Hematopoietic multipotent progenitor cell treated with erythropoietin and hydrocortisone succinate and interleukin-3 and kit ligand, for 15 days (in vitro differentiated cells): ENCODE measurements around the gene HHATL.

Experiments used
- DNase-seq: peaks from one replicate; pipeline ENCODE4 v3.0.0-alpha.2; 2015; ENCODE audit warnings: low spot score

Gene HHATL

DNA sequence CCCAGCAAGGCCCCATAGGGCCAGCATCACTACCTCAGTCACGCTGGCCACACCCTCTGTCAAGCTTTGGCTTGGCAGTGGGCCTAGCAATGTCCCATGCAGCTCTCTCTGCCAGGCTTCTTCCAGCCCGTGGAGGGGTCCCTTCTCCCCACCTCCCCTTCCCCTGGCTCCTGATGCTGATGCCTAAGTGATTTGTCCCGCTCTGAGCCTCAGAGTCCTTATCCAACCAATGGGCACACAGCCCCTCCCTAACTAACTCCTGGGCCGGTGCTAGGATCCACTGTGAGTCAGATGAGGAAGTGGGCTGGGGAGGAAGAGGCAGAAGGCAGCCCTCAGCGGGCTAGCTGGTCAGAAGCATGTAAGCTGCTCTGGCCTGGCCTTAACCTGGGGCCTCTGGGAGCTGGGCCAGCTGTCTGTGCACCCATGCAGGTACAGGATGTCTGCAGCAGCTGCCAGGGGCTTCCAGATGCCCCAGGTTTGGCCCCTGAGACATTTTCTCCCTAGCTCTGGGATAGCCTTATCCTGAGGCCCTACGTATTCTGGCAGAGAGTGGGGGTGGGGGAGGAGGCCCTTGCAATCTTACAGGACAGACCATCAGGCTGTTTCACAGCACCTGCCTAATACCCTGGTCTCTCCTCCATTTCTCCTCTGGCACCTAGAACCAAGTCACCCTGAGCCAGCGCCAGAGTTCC, 49.8 kb downstream of the HHATL start:
- DNase-seq = no peak

DNA sequence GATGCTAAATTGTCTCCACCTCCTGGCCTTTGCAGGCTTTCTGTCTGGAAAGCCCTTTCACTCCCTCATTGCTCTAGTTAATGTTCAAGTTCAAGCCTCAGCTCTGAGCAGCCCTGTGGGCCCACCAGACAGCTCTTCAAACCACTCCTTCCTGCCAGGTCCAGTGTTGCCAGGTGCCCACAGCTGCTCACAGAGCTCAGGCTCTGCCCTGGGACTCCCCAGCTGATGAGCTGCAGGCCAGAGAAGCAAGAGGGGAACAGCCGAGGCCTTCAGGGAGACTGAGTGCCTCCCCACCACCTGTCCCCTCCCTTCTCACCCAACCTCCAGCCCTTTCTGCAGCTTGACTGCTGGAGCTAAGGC, 50.4 kb downstream of the HHATL start:
- DNase-seq = no peak

DNA sequence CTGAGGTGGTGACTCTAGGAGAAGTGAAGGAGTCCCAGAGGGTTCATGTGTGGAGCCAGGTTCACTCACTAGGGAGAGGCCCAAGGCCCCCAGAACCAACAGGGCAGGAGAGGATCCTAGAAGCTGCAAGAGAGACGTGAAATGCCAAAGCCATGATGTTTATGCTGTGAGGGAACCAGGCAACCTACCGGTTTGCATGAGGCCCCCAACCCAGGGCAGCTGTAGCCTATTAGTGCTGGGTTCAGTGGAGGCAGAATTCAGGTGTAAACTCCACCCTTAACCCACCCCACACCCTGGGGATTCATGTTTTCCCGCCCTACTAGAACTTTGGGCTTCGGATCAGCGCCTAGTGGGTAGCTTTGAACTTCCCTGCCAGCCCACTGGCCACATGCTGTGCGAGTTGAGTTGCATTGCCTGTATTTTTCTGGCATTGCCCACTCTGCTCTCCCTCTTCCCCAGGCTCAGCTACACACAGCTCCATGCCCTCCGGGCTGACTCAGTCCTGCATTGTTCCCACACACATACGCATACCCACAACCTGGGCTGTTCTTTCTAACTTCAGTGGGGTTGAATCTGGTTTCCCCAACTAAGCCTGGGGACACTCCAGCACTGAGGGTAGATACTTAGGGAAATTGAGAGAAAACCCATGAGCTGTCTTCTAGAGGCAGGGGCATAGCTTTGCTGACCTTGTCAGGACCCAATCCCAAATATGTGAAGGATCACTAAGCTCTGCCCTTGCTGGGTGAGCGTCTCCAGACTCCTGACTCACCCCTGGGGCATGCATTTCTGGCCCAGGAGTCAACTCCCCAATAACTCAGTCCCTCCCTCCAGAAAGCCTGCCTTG, 51.1 kb downstream of the HHATL start:
- DNase-seq = no peak

DNA sequence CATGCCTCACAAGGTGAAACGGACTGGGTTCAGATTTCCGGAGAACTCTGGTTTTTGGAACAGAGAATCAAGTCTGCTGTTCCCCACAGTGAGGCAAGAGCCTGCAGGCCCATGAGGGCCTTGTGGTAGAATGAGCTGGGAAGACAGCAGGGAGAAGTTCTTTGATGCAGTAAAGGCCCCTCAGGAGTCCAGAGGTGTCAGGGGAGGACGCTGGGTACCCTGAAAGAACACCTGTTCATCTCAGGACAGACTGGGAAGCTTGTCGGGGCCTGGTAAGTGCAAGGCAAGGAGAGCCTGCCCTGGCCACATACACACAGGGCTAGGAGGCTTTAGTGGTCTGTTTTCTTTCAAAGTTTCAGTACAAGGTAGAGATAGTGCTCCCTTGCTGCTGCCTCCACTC, 52.8 kb downstream of the HHATL start:
- no peak for DNase-seq

DNA sequence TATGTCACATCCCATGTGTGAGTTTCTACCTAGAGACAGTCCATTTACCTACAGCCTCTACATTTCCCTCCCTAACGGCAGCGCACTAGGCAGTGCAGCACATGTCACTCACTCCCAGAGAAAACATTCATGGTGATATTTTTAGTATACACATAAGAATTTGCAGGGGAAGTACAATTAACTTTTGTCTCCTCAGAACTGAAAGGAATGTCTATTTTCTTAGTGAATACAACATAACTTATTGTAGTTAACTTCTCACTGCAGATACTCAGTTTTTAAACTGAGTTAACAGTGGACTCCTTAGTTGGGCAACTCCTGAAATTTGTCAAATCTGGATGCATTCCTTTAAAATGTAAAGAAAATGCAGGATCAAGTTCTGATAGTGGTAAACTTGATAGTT, 53.6 kb downstream of the HHATL start:
- no peak for DNase-seq

DNA sequence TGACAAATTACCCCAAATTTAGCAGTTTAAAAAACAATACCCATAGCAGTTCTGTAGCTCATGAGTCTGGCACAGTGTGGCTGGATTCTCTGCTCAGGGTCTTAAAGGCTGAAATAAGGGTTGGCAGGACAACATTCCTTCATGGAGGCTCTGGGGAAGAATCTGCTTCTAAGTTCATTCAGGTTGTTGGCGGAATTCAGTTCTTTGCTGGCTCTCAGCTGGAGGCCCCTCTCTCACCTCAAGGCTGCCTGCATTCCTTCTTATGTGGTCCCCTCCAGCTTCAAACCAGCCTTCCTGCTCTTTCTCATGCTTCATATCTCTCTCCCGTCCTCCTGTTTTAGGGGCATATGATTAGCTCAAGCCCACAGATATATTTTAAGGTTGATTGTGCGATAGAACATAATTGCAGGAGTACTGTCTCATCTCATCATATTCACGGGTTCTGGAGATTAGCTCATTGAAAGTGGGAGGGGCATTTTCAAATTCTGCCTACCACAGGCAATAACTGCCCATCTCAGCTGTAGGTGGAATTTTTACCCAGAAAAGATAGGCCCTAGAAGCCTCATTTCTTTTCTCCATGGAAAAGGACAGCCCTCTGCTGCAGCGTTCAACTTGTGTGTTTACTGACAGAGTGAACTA, 54.7 kb downstream of the HHATL start:
- DNase-seq = no peak
